ENCODE results near the gene TRIM46. TPM values are rescaled to one million over a fixed set of nuclear protein-coding genes. Genes with fewer than 3 reads are reported as not detected.
"Not testable (repeated sequence)": the region's sequence is repeated elsewhere in the genome, so short reads cannot be mapped to it uniquely, and the experiment has no call there.

Gene TRIM46
- total RNA-seq, 3 donors from 2014 or later, result 0.26 to 0.76 (median 0.39) TPM

DNA sequence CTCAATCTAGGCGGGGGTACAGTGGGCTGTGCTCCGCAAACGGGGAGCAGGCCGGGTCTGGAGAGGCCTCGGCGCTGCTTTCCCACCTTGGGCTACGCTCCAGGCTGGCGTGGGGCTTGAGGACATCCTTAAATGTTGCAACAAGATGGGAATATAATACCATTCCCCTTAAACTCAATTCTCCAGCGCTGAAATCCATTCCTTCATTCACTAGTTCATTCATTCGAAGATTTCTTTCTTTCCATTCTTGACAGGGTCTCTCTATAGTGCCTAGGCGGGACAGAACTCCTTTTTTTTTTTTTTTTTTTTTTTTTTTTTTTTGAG lies 33.1 kb upstream of the TRIM46 start:
- H3K36me3 ChIP-seq (ENCODE audit: low read depth), result no peaks in the 10 kb centered on the region
- no peak for ATAC-seq
- TF ChIP-seq, protein P1, sequence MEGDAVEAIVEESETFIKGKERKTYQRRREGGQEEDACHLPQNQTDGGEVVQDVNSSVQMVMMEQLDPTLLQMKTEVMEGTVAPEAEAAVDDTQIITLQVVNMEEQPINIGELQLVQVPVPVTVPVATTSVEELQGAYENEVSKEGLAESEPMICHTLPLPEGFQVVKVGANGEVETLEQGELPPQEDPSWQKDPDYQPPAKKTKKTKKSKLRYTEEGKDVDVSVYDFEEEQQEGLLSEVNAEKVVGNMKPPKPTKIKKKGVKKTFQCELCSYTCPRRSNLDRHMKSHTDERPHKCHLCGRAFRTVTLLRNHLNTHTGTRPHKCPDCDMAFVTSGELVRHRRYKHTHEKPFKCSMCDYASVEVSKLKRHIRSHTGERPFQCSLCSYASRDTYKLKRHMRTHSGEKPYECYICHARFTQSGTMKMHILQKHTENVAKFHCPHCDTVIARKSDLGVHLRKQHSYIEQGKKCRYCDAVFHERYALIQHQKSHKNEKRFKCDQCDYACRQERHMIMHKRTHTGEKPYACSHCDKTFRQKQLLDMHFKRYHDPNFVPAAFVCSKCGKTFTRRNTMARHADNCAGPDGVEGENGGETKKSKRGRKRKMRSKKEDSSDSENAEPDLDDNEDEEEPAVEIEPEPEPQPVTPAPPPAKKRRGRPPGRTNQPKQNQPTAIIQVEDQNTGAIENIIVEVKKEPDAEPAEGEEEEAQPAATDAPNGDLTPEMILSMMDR (IDR thresholded peaks at IDR 0.05), result no peak
- H3K9me3 ChIP-seq, result no peaks in the 10 kb centered on the region
- H3K4me1 ChIP-seq (ENCODE audit: low read depth), result peaks cover 29% of the 10 kb centered on the region
- no peak overlapping the region for H3K4me3 ChIP-seq
- intact Hi-C loops (cut with DNase I, micrococcal nuclease), result no loop called here
- no peak for DNase-seq

DNA sequence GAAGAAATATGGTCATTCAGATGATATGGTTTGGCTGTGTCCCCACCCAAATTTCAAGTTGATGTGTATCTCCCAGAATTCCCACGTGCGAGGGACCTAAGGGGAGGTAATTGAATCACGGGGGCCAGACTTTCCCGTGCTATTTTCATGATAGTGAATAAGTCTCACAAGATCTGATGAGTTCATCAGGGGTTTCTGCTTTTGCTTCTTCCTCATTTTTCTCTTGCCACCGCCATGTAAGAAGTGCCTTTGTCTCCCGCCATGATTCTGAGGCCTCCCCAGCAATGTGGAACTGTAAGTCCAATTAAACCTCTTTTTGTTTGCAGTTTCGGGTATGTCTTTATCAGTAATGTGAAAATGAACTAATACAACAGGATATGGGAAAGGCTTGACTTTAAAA lies 31.9 kb upstream of the TRIM46 start:
- TF ChIP-seq, protein P1 (IDR thresholded peaks at IDR 0.05), result no peak
- ATAC-seq (no peak), DNase-seq (no peak)
- intact Hi-C loops (cut with DNase I, micrococcal nuclease), result no loop called here
- Histone ChIP-seq H3K4me3 (no peak overlapping the region), H3K36me3 (ENCODE audit: low read depth) (no peaks in the 10 kb centered on the region), H3K9me3 (no peaks in the 10 kb centered on the region), H3K4me1 (ENCODE audit: low read depth) (peaks cover 27% of the 10 kb centered on the region)

DNA sequence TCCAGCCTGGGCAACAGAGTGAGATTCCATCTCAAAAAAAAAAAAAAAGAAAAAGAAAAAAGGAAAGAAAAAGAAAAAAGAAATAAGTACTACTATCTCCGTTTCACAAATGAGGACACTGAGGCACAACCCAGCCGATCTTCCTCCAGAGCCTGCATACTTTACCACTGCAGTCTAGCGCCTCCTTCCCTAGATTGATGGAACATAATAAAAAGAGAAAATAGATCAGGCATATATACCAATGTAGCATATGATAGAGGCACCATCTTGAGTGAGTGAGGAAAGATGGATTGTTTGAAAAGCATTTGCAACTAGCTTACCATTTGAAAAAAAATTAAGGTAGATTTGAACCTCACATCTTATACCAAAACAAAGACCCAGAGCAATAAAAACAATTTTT lies 28.2 kb upstream of the TRIM46 start:
- intact Hi-C loops (cut with DNase I, micrococcal nuclease), result no loop called here
- no peak overlapping the region for H3K4me3 ChIP-seq
- no peaks in the 10 kb centered on the region for H3K9me3 ChIP-seq
- TF ChIP-seq, protein P1 (IDR thresholded peaks at IDR 0.05), result no peak
- peaks cover 3% of the 10 kb centered on the region for H3K4me1 ChIP-seq (ENCODE audit: low read depth)
- no peak for ATAC-seq
- no peak for DNase-seq
- no peaks in the 10 kb centered on the region for H3K36me3 ChIP-seq (ENCODE audit: low read depth)

DNA sequence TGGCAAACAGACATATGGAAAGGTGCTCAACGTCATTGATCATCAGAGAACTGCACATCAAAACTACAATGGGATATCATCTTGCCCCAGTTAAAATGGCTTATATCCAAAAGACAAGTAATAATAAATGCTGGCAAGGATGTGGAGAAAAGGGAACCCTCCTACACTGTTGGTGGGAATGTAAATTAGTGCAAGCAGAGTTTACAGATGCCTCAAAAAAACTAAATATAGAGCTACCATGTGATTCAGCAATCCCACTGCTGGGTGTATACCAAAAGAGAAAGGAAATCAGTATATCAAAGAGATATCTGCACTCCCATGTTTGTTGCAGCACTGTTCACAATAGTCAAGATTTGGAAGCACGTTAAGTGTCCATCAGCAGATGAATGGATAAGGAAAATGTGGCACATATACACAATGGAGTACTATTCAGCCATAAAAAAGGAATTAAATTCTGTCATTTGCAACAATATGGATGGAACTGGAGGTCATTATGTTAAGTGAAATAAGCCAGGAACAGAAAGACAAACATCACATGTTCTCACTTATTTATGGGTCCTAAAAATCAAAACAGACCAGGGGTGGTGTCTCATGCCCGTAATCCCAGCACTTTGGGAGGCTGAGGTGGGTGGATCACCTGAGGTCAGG lies 17.5 kb upstream of the TRIM46 start:
- H3K9me3 ChIP-seq; intact Hi-C loops (cut with DNase I, micrococcal nuclease); H3K4me1 ChIP-seq (ENCODE audit: low read depth); H3K36me3 ChIP-seq (ENCODE audit: low read depth); ATAC-seq; H3K4me3 ChIP-seq; DNase-seq: not testable (repeated sequence)

DNA sequence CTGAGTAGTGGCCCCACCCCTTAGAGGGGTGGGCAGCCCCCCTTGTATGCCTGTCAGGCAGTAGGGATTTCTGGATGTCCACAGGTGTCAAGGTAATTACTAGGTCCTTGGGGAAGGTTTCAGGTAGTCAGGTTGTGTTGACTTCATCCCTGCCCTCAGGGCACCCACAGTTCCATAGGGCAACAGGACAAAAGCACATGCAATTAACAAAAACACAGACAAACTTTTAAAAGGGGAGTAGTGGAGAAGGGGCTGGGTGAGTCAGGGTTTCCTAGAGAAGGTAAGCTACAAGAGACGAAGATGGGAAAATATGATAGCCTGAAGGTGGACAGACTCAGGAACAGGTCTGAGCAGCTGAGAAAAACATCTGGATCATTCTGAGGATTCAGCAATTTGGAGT lies 14.7 kb upstream of the TRIM46 start:
- intact Hi-C loops (cut with DNase I, micrococcal nuclease), result no loop called here
- DNase-seq, result no peak
- TF ChIP-seq, protein P1 (IDR thresholded peaks at IDR 0.05), result no peak

DNA sequence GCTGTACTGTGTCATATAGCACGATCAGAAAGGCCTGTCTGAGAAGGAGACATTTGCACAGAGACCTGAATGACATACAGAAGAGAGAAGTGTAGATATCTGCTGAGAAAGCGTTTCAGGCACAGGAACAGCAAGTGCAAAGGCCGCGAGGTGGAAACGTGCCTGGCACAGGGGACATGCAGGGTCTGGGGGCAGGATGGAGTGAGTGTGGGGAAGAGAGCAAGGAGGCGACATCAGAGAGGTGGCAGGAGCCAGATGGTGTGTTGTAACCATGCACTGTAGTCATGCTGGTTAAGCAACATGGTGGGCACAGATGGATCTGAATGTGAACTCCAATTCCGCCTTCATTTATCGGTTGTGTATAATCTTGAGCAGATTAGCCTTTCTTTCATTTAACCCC lies 13.5 kb upstream of the TRIM46 start:
- DNase-seq, result no peak
- intact Hi-C loops (cut with DNase I, micrococcal nuclease), result loop anchor here in 1 of 2 donors (10.0 kb wide), 1 partner anchor 45 kb away; no protein-coding TSS in a partner anchor
- no peak for ATAC-seq
- H3K36me3 ChIP-seq (ENCODE audit: low read depth), result no peaks in the 10 kb centered on the region
- no peaks in the 10 kb centered on the region for H3K9me3 ChIP-seq
- H3K4me3 ChIP-seq, result no peak overlapping the region
- TF ChIP-seq, protein P1 (IDR thresholded peaks at IDR 0.05), result no peak
- no peaks in the 10 kb centered on the region for H3K4me1 ChIP-seq (ENCODE audit: low read depth)

More for the DNA sequence above, 14.7 kb upstream of the TRIM46 start:
- H3K4me3 ChIP-seq, result no peak overlapping the region
- ATAC-seq, result no peak
- H3K36me3 ChIP-seq (ENCODE audit: low read depth), result no peaks in the 10 kb centered on the region
- no peaks in the 10 kb centered on the region for H3K9me3 ChIP-seq
- no peaks in the 10 kb centered on the region for H3K4me1 ChIP-seq (ENCODE audit: low read depth)

DNA sequence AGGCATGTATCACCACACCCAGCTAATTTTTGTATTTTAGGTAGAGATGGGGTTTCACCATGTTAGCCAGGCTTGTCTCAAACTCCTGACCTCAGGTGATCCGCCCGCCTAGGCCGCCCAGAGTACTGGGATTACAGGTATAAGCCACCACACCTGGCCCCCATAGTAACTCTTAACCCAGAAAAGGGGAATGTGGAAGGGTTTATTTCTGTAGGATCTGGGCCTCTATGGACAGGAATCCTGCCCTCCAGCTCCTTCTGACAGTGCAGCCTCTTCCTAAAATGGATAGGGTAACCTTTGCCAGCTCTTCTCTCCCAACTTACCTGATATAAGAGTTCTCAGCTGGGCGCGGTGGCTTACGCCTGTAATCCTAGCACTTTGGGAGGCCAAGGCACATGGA lies 11.0 kb upstream of the TRIM46 start:
- intact Hi-C loops (cut with DNase I, micrococcal nuclease), result loop anchor here in 1 of 2 donors (10.0 kb wide), 1 partner anchor 48 kb away; no protein-coding TSS in a partner anchor
- H3K4me1 ChIP-seq (ENCODE audit: low read depth); H3K36me3 ChIP-seq (ENCODE audit: low read depth); H3K4me3 ChIP-seq; ATAC-seq; H3K9me3 ChIP-seq; DNase-seq: not testable (repeated sequence)

DNA sequence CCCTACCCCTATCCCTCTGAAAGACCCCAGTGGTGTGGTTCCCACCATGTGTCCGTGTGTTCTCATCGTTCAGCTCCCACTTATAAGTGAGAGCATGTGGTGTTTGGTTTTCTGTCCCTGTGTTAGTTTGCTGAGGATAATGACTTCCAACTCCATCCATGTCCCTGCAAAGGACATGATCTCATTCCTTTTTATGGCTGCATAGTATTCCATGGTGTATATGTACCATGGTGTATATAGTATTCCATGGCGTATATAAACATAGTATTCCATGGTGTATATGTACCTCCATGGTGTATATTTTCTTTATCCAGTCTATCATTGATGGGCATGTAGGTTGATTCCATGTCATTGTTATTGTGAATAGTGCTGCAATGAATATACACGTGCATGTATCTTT lies 9.9 kb upstream of the TRIM46 start:
- H3K4me3 ChIP-seq; H3K4me1 ChIP-seq (ENCODE audit: low read depth); H3K36me3 ChIP-seq (ENCODE audit: low read depth); ATAC-seq; H3K9me3 ChIP-seq; DNase-seq: not testable (repeated sequence)
- intact Hi-C loops (cut with DNase I, micrococcal nuclease), result loop anchor here in 1 of 2 donors (10.0 kb wide), 1 partner anchor 49 kb away; no protein-coding TSS in a partner anchor

DNA sequence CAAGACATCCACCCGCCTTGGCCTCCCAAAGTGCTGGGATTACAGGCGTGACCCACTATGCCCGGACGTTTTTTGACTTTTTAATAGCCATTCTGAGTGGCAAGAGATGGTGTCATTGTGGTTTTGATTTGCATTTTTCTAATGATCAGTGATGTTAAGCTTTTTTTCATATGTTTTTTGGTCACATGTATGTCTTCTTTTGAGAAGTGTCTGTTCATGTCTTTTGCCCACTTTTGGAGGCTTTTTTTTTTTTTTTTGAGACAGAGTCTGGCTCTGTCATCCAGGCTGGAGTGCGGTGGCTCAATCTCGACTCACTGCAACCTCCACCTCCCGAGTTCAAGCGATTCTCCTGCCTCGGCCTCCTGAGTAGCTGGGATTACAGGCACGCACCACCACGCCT lies 9.0 kb upstream of the TRIM46 start:
- not testable (repeated sequence) for H3K36me3 ChIP-seq (ENCODE audit: low read depth); H3K9me3 ChIP-seq; ATAC-seq; H3K4me3 ChIP-seq; H3K4me1 ChIP-seq (ENCODE audit: low read depth); DNase-seq
- intact Hi-C loops (cut with DNase I, micrococcal nuclease), result loop anchor here in 1 of 2 donors (5.0 to 10.0 kb wide), 2 partner anchors 50 to 72 kb away; no protein-coding TSS in a partner anchor
